Prostate gland (tissue), 2 donors: Measurements from ENCODE around the gene SUN1. TPM values are rescaled to one million over a fixed set of nuclear protein-coding genes. Genes with fewer than 3 reads are reported as not detected.
"Not testable (repeated sequence)": the region's sequence is repeated elsewhere in the genome, so short reads cannot be mapped to it uniquely, and the experiment has no call there.

ENCODE experiments used
- DNase-seq: peaks from one replicate; pipeline ENCODE4 v3.0.0-alpha.2; 2019; ENCODE audit warnings: low spot score
- H3K27ac ChIP-seq, 2 donors: fragments of 200-600 bp; sonication (generic); 2 replicates each; pipeline ENCODE4 v1.5.1; 2017 to 2019
- H3K27me3 ChIP-seq: fragments of 200-600 bp; sonication (generic); replicated peaks from 2 replicates; pipeline ENCODE4 v1.5.1; 2019; ENCODE audit not compliant: insufficient read depth
- H3K36me3 ChIP-seq, 2 donors: fragments of 200-600 bp; sonication (generic); 1 replicate in 1 of 2; 2 replicates in 1 of 2; pipeline versions ENCODE4 v1.5.1 to v1.8.1; 2017 to 2019
- H3K4me1 ChIP-seq: fragments of 200-600 bp; sonication (generic); replicated peaks from 2 replicates; pipeline ENCODE4 v1.5.1; 2019
- H3K4me3 ChIP-seq, 2 donors: fragments of 200-600 bp; sonication (generic); 2 replicates each; pipeline ENCODE4 v1.5.1; 2017 to 2019
- H3K9me3 ChIP-seq: fragments of 200-600 bp; sonication (generic); 2 replicates; pipeline ENCODE4 v1.5.1; 2017
- CTCF ChIP-seq, 4 experiments: fragments of 200-600 bp in 2 of 4; fragments of 450-650 bp in 2 of 4; sonication (generic) in 2 of 4; IDR thresholded peaks; 1 replicate in 3 of 4; 2 replicates in 1 of 4; pipeline ENCODE4 v1.5.1; 2016 to 2019; ENCODE audit warnings: antibody characterized with exemption in 4 of 4, mild to moderate bottlenecking in 2 of 4, moderate library complexity in 2 of 4
- POLR2A ChIP-seq: fragments of 450-650 bp; IDR thresholded peaks from one replicate; pipeline ENCODE4 v1.6.1; 2016; ENCODE audit warnings: antibody characterized with exemption, mild to moderate bottlenecking
- POLR2AphosphoS5 ChIP-seq: sonication (generic); formaldehyde crosslinking; IDR thresholded peaks from one replicate; pipeline ENCODE4 v1.6.1; 2017; ENCODE audit warnings: antibody characterized with exemption
- WGBS: methylation state at CpG from one replicate; pipeline ENCODE4 v1.1.5; 2018; 5-methylcytosine and 5-hydroxymethylcytosine counted together
- intact Hi-C: fragments of 100-400 bp; cut with DNase I; formaldehyde crosslinking; loops from one replicate; pipeline ENCODE4 v1.14.2; 2022
- total RNA-seq, 2 donors: library from RNA; depleted of rRNA; stranded (reverse); fragments of >200 nt; gene quantifications; one replicate each; pipeline ENCODE4 v1.1.0, GENCODE V29; 2016

The SUN1 gene
- total RNA-seq, 2 donors from 2014 or later = 106 to 177 TPM

- Histone ChIP-seq H3K36me3 (no peaks in the 10 kb centered on the region), H3K4me1 (no peaks in the 10 kb centered on the region), H3K27ac (no peak overlapping the region), H3K9me3 (no peaks in the 10 kb centered on the region), H3K4me3 (no peak overlapping the region), H3K27me3 (no peaks in the 10 kb centered on the region)
- TF ChIP-seq CTCF (IDR thresholded peaks at IDR 0.05) (no peak), POLR2AphosphoS5 (no peak), POLR2A (no peak)
- WGBS = 68% methylated on average over 10 of the region's 10 CpGs
- intact Hi-C loops = no loop called here
- DNase-seq = no peak
Measured at GRCh38 chr7:906776-907157, 74.5 kb downstream of the SUN1 start.

DNA sequence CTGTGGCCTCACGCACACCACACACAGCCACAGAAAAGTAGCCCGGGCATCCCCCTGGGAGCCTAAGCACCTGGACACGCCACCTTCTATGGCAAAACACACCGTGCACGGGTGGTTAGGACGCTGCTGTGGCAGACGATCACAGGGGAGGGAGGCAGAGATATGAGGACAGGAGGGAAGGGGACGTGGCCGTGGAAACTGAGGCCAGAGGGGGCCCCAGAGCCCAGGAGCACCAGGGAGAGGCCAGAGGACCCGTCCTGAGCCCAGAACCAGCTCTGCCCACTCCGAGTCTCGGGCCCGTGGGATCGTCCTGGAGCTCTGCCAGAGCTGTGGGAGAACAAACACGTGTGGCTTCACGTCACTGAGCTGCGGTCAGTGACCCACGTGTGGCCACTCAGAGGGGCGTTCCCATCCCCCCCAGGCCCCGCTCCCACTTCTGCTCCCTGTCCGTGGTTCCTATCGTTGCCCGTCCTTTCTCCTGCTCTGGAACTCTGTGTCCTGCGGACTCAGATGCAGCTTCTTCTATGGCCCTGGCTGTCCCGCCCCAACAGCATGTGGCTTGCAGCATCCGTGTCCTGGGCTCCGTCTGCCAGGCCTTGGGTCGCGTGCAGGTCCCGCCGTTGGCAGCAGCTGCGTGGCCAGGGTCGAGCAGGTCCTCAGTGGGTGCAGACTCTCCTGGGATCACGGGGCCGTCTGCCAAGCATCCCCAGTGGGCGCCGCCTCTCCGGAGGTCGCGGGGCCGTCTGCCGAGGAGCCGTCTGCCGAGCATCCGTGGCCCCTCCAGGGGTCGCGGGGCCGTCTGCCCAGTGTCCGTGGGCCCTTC is 75.1 kb downstream of the SUN1 start:
- Histone ChIP-seq H3K4me1 (no peaks in the 10 kb centered on the region), H3K27ac (no peak overlapping the region), H3K27me3 (no peaks in the 10 kb centered on the region), H3K4me3 (no peak overlapping the region), H3K9me3 (no peaks in the 10 kb centered on the region), H3K36me3 (no peaks in the 10 kb centered on the region)
- no peak for TF ChIP-seq CTCF (IDR thresholded peaks at IDR 0.05)
- no peak for TF ChIP-seq POLR2AphosphoS5
- no peak for TF ChIP-seq POLR2A
- no peak for DNase-seq
- 81% methylated on average over 41 of the region's 49 CpGs for WGBS
- intact Hi-C loops = no loop called here

DNA sequence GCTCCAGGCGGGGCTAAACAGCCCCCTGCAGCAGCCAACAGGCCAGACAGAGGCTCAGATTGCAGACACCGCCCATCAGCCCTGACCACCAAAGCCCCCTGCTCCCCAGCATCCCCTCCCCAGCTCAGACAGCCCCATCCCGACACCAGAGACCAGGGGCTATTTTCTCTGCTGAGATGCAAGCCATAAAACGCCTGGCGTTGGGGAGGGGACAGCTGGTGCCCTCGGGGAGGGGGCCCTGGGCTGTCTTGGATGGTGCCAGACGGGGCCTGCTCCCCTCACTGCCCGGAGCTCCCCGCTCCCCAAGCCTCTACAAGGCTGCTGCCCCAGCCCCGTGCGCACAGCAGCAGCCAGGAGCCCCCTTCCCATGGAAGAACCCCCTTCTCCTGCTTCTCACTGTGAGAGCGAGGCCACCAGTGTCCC is 75.9 kb downstream of the SUN1 start:
- no peaks in the 10 kb centered on the region for H3K27me3 ChIP-seq
- intact Hi-C loops = no loop called here
- 87% methylated on average over 12 of the region's 12 CpGs for WGBS
- no peak overlapping the region for H3K4me3 ChIP-seq
- H3K36me3 ChIP-seq = no peaks in the 10 kb centered on the region
- H3K27ac ChIP-seq = no peak overlapping the region
- H3K9me3 ChIP-seq = no peaks in the 10 kb centered on the region
- DNase-seq = no peak
- TF ChIP-seq POLR2A (no peak), CTCF (IDR thresholded peaks at IDR 0.05) (no peak), POLR2AphosphoS5 (no peak)
- H3K4me1 ChIP-seq = no peaks in the 10 kb centered on the region

DNA sequence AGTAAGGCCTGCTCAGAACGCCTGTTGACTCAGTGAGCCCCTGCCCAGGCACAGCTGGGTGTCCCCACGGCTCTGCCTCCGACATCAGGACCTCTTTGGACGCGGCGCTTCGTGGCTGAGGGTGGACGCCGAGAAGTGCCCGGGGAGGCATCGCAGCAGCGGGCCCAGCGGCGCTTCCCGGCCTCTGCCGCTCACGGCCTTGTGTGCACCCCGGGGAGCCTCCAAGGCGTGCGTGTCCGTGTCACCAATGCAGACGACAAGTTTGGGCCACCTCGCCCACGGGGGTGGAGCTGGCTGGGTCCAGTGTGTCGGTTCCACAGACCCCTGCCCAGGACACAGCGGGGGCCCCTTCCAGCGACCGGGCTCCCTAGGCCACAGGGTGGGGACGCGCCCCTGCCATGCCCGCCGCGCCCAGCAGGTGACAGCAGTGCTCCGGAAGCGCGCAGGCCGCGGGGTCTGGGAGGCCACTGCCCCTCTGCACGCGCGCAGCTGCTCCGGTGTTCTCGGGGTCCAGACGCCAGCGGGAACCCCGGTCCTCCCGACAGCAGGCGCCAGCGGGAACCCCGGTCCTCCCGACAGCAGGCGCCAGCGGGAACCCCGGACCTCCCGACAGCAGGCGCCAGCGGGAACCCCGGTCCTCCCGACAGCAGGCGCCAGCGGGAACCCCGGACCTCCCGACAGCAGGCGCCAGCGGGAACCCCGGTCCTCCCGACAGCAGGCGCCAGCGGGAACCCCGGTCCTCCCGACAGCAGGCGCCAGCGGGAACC is 76.5 kb downstream of the SUN1 start:
- H3K4me3 ChIP-seq = peak overlapping the region in 1 of 2 donors; percentile 26
- H3K9me3 ChIP-seq, H3K27ac ChIP-seq, H3K4me1 ChIP-seq, intact Hi-C loops, H3K27me3 ChIP-seq, DNase-seq, H3K36me3 ChIP-seq: not testable (repeated sequence)
- WGBS = 26% methylated on average over 47 of the region's 73 CpGs
- peak in 3 of 4 experiments; percentile 55 to 93 (median 65) for TF ChIP-seq CTCF (IDR thresholded peaks at IDR 0.05)
